ENCODE data around the gene GPR82. TPM values are rescaled to one million over a fixed set of nuclear protein-coding genes. Genes with fewer than 3 reads are reported as not detected.

Gene GPR82
- total RNA-seq, 1 experiment from 2014 or later, result not detected

DNA sequence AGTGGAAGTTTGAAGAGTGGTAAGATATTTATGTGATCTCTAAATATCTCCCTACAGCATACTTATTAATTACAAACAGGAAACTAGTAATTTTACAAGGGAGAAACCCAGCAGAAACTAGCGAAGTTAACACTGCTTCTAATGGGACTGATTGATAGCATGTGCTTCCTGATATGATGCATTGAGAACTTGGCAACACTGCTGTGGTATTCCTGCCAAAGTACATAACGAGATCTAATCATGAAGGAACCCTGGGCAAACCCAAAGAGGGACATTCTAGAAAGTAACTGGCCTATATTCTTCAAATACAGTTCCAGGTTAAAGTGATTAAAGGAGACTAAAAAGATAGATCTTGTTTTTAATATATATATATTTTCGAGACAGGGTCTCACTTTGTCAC is 39.8 kb upstream of the GPR82 start:
- H3K4me1 Mint-ChIP-seq (ENCODE audit: low read depth, unreplicated experiment), result no peaks in the 10 kb centered on the region
- no peak overlapping the region for H3K4me3 ChIP-seq (ENCODE audit: low read depth, low read length)
- no peaks in the 10 kb centered on the region for H3K9me3 ChIP-seq
- no peaks in the 10 kb centered on the region for H3K36me3 ChIP-seq (ENCODE audit: control insufficient read depth, insufficient read depth, low read length)
- CTCF ChIA-PET, result no interaction called here
- TF ChIP-seq, protein P1, sequence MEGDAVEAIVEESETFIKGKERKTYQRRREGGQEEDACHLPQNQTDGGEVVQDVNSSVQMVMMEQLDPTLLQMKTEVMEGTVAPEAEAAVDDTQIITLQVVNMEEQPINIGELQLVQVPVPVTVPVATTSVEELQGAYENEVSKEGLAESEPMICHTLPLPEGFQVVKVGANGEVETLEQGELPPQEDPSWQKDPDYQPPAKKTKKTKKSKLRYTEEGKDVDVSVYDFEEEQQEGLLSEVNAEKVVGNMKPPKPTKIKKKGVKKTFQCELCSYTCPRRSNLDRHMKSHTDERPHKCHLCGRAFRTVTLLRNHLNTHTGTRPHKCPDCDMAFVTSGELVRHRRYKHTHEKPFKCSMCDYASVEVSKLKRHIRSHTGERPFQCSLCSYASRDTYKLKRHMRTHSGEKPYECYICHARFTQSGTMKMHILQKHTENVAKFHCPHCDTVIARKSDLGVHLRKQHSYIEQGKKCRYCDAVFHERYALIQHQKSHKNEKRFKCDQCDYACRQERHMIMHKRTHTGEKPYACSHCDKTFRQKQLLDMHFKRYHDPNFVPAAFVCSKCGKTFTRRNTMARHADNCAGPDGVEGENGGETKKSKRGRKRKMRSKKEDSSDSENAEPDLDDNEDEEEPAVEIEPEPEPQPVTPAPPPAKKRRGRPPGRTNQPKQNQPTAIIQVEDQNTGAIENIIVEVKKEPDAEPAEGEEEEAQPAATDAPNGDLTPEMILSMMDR (IDR thresholded peaks at IDR 0.05; ENCODE audit: insufficient read depth in 1 of 2, low read depth in 1 of 2, low read length in 1 of 2, severe bottlenecking in 1 of 2, unreplicated experiment in 1 of 2), result no peak
- intact Hi-C loops (cut with micrococcal nuclease; ENCODE audit: unreplicated experiment), result no loop called here
- H3K4me3 Mint-ChIP-seq (ENCODE audit: unreplicated experiment), result no peak overlapping the region
- POLR2A ChIA-PET, result no interaction called here
- H3K4me1 ChIP-seq, result no peaks in the 10 kb centered on the region
- no peaks in the 10 kb centered on the region for H3K9me3 Mint-ChIP-seq (ENCODE audit: unreplicated experiment)
- peaks cover 5% of the 10 kb centered on the region for H3K36me3 Mint-ChIP-seq (ENCODE audit: insufficient read depth, unreplicated experiment)
- H3K27ac Mint-ChIP-seq (ENCODE audit: unreplicated experiment), result no peak overlapping the region
- no TSS peak for BruUV-seq (replicated peaks)
- H3K27me3 ChIP-seq (replicated peaks; ENCODE audit: control insufficient read depth, insufficient read depth, low read length), result no peaks in the 10 kb centered on the region
- DNase-seq, result no peak
- no peaks in the 10 kb centered on the region for H3K27me3 Mint-ChIP-seq (ENCODE audit: insufficient read depth, unreplicated experiment)

GRCh38 chrX:41684940-41685339 is 39.0 kb upstream of the GPR82 start:
- H3K36me3 ChIP-seq (ENCODE audit: control insufficient read depth, insufficient read depth, low read length), result no peaks in the 10 kb centered on the region
- no peaks in the 10 kb centered on the region for H3K27me3 ChIP-seq (replicated peaks; ENCODE audit: control insufficient read depth, insufficient read depth, low read length)
- Mint-ChIP-seq H3K9me3 (ENCODE audit: unreplicated experiment) (no peaks in the 10 kb centered on the region), H3K27ac (ENCODE audit: unreplicated experiment) (no peak overlapping the region), H3K27me3 (ENCODE audit: insufficient read depth, unreplicated experiment) (no peaks in the 10 kb centered on the region), H3K4me1 (ENCODE audit: low read depth, unreplicated experiment) (no peaks in the 10 kb centered on the region), H3K36me3 (ENCODE audit: insufficient read depth, unreplicated experiment) (peaks cover 5% of the 10 kb centered on the region), H3K4me3 (ENCODE audit: unreplicated experiment) (no peak overlapping the region)
- no peak overlapping the region for H3K4me3 ChIP-seq (ENCODE audit: low read depth, low read length)
- no peaks in the 10 kb centered on the region for H3K9me3 ChIP-seq
- intact Hi-C loops (cut with micrococcal nuclease; ENCODE audit: unreplicated experiment), result no loop called here
- no peaks in the 10 kb centered on the region for H3K4me1 ChIP-seq
- no peak for DNase-seq
- POLR2A ChIA-PET, result no interaction called here
- CTCF ChIA-PET, result no interaction called here
- BruUV-seq (replicated peaks), result no TSS peak
- TF ChIP-seq, protein P1 (IDR thresholded peaks at IDR 0.05; ENCODE audit: insufficient read depth in 1 of 2, low read depth in 1 of 2, low read length in 1 of 2, severe bottlenecking in 1 of 2, unreplicated experiment in 1 of 2), result no peak

- H3K4me3 ChIP-seq (ENCODE audit: low read depth, low read length), result no peak overlapping the region
- Mint-ChIP-seq H3K4me1 (ENCODE audit: low read depth, unreplicated experiment) (no peaks in the 10 kb centered on the region), H3K27me3 (ENCODE audit: insufficient read depth, unreplicated experiment) (no peaks in the 10 kb centered on the region), H3K9me3 (ENCODE audit: unreplicated experiment) (no peaks in the 10 kb centered on the region), H3K4me3 (ENCODE audit: unreplicated experiment) (no peak overlapping the region), H3K27ac (ENCODE audit: unreplicated experiment) (no peak overlapping the region), H3K36me3 (ENCODE audit: insufficient read depth, unreplicated experiment) (peaks cover 5% of the 10 kb centered on the region)
- no peak for DNase-seq
- no TSS peak for BruUV-seq (replicated peaks)
- TF ChIP-seq, protein P1 (IDR thresholded peaks at IDR 0.05; ENCODE audit: insufficient read depth in 1 of 2, low read depth in 1 of 2, low read length in 1 of 2, severe bottlenecking in 1 of 2, unreplicated experiment in 1 of 2), result no peak
- H3K36me3 ChIP-seq (ENCODE audit: control insufficient read depth, insufficient read depth, low read length), result no peaks in the 10 kb centered on the region
- H3K4me1 ChIP-seq, result no peaks in the 10 kb centered on the region
- H3K9me3 ChIP-seq, result no peaks in the 10 kb centered on the region
- CTCF ChIA-PET, result interaction anchor here (1.2 kb wide), 1 partner anchor 32 kb away, joined by 4 read pairs; no protein-coding TSS in a partner anchor
- POLR2A ChIA-PET, result no interaction called here
- no peaks in the 10 kb centered on the region for H3K27me3 ChIP-seq (replicated peaks; ENCODE audit: control insufficient read depth, insufficient read depth, low read length)
- intact Hi-C loops (cut with micrococcal nuclease; ENCODE audit: unreplicated experiment), result no loop called here
Measured at GRCh38 chrX:41686788-41687187, 37.2 kb upstream of the GPR82 start.

All from Caco-2 (cell line).